Stimulated activated CD8-positive, alpha-beta memory T cell treated with anti-CD3 and anti-CD28 coated beads, Interleukin-15, amount 100 ng/mL, for 1 hour (primary cell): ENCODE measurements around the gene PALD1.
A peak's percentile ranks its signal among the peaks of the same experiment; 100 is the strongest.

Experiments
- DNase-seq: peaks from one replicate; pipeline ENCODE4 v3.0.0-alpha.2; 2020; ENCODE audit warnings: low read depth

PALD1 gene

GRCh38 chr10:70537398-70538194 lies 59.0 kb downstream of the PALD1 start:
- no peak for DNase-seq

GRCh38 chr10:70538195-70538520 lies 59.6 kb downstream of the PALD1 start:
- no peak for DNase-seq

- no peak for DNase-seq
Observed at GRCh38 chr10:70538731-70539338, 60.3 kb downstream of the PALD1 start.

GRCh38 chr10:70539471-70539870 lies 60.9 kb downstream of the PALD1 start:
- no peak for DNase-seq

GRCh38 chr10:70540089-70540788 lies 61.7 kb downstream of the PALD1 start:
- DNase-seq: no peak

GRCh38 chr10:70540789-70541360 lies 62.3 kb downstream of the PALD1 start:
- DNase-seq: no peak

GRCh38 chr10:70541736-70542564 lies 63.4 kb downstream of the PALD1 start:
- no peak for DNase-seq

GRCh38 chr10:70542565-70542938 lies 64.0 kb downstream of the PALD1 start:
- DNase-seq: no peak

- DNase-seq: no peak
Observed at GRCh38 chr10:70543911-70544310, 65.3 kb downstream of the PALD1 start.

- DNase-seq: no peak
Observed at GRCh38 chr10:70544431-70545340, 66.1 kb downstream of the PALD1 start.

GRCh38 chr10:70546584-70546983 lies 68.0 kb downstream of the PALD1 start:
- DNase-seq: no peak

GRCh38 chr10:70549351-70549961 lies 70.9 kb downstream of the PALD1 start:
- DNase-seq: no peak

- DNase-seq: peak; percentile 73
Observed at GRCh38 chr10:70549962-70550458, 71.4 kb downstream of the PALD1 start.

GRCh38 chr10:70550459-70550858 lies 71.9 kb downstream of the PALD1 start:
- no peak for DNase-seq

GRCh38 chr10:70551466-70551865 lies 72.9 kb downstream of the PALD1 start:
- no peak for DNase-seq

GRCh38 chr10:70551971-70552422 lies 73.4 kb downstream of the PALD1 start:
- DNase-seq: no peak

- no peak for DNase-seq
Observed at GRCh38 chr10:70552586-70552985, 74.0 kb downstream of the PALD1 start.

- no peak for DNase-seq
Observed at GRCh38 chr10:70555371-70555770, 76.8 kb downstream of the PALD1 start.

GRCh38 chr10:70557086-70557845 lies 78.7 kb downstream of the PALD1 start:
- no peak for DNase-seq
